Embryonic facial prominence (tissue), 1 donor: Measurements from ENCODE around the gene ABCA1.

Source experiments
- DNase-seq: peaks from one replicate; pipeline ENCODE4 v3.0.0-alpha.2; 2016; ENCODE audit errors: extremely low spot score

Gene ABCA1

GRCh38 chr9:104841601-104842141, 86.3 kb downstream of the ABCA1 start:
- no peak for DNase-seq

- no peak for DNase-seq
Measured at GRCh38 chr9:104838958-104839357, 89.0 kb downstream of the ABCA1 start.

- DNase-seq: no peak
Measured at GRCh38 chr9:104836767-104837166, 91.2 kb downstream of the ABCA1 start.

GRCh38 chr9:104836235-104836634, 91.7 kb downstream of the ABCA1 start:
- DNase-seq: no peak

GRCh38 chr9:104835161-104835560, 92.8 kb downstream of the ABCA1 start:
- no peak for DNase-seq

GRCh38 chr9:104833696-104834095, 94.3 kb downstream of the ABCA1 start:
- DNase-seq: no peak

GRCh38 chr9:104831681-104832080, 96.3 kb downstream of the ABCA1 start:
- DNase-seq: no peak

GRCh38 chr9:104826911-104827310, 101.0 kb downstream of the ABCA1 start:
- no peak for DNase-seq

- no peak for DNase-seq
Measured at GRCh38 chr9:104826079-104826775, 101.7 kb downstream of the ABCA1 start.

GRCh38 chr9:104820336-104820735, 107.6 kb downstream of the ABCA1 start:
- no peak for DNase-seq

GRCh38 chr9:104819033-104819432, 108.9 kb downstream of the ABCA1 start:
- no peak for DNase-seq

- DNase-seq: no peak
Measured at GRCh38 chr9:104817437-104817836, 110.5 kb downstream of the ABCA1 start.

- DNase-seq: no peak
Measured at GRCh38 chr9:104815851-104816565, 111.9 kb downstream of the ABCA1 start.

- no peak for DNase-seq
Measured at GRCh38 chr9:104810421-104811339, 117.3 kb downstream of the ABCA1 start.

- no peak for DNase-seq
Measured at GRCh38 chr9:104808035-104808614, 119.8 kb downstream of the ABCA1 start.

GRCh38 chr9:104805441-104805840, 122.5 kb downstream of the ABCA1 start:
- DNase-seq: no peak

- DNase-seq: no peak
Measured at GRCh38 chr9:104802906-104803305, 125.0 kb downstream of the ABCA1 start.

GRCh38 chr9:104802110-104802509, 125.8 kb downstream of the ABCA1 start:
- no peak for DNase-seq

- DNase-seq: no peak
Measured at GRCh38 chr9:104800068-104800785, 127.7 kb downstream of the ABCA1 start.

GRCh38 chr9:104798209-104798995, 129.6 kb downstream of the ABCA1 start:
- DNase-seq: no peak
